ENCODE results near the gene SLC1A3. TPM values are rescaled to one million over a fixed set of nuclear protein-coding genes. Genes with fewer than 3 reads are reported as not detected.

SLC1A3 gene
- total RNA-seq, 2 donors from 2014 or later, result 2.6 to 4.2 TPM

GRCh38 chr5:36598045-36598444 lies 8.4 kb upstream of the SLC1A3 start:
- Histone ChIP-seq H3K9ac (ENCODE audit: extremely low read depth, low read length, poor library complexity, severe bottlenecking) (no peak overlapping the region), H3K4me3 (ENCODE audit: low read length) (no peak overlapping the region), H3K36me3 (ENCODE audit: control insufficient read depth, insufficient read depth, low read length) (no peaks in the 10 kb centered on the region), H3K4me1 (ENCODE audit: control insufficient read depth, insufficient read depth, low read length) (no peaks in the 10 kb centered on the region), H3K27ac (ENCODE audit: low read depth, low read length) (no peak overlapping the region), H3K9me3 (ENCODE audit: control insufficient read depth, low read length) (no peaks in the 10 kb centered on the region), H3K27me3 (ENCODE audit: control insufficient read depth, insufficient read depth, low read length, poor library complexity, severe bottlenecking) (no peaks in the 10 kb centered on the region)
- no peaks in the 10 kb centered on the region for H3K36me3 Mint-ChIP-seq (ENCODE audit: low read depth)
- H3K4me3 Mint-ChIP-seq, result no peak overlapping the region
- peaks cover 10% of the 10 kb centered on the region for H3K4me1 Mint-ChIP-seq
- no peak for TF ChIP-seq CTCF (conservative IDR thresholded peaks at IDR 0.05)
- H3K27me3 Mint-ChIP-seq (ENCODE audit: insufficient read depth), result peaks cover 3% of the 10 kb centered on the region
- 93 to 100% methylated on average over 3 of the region's 3 CpGs for WGBS, 2 experiments (ENCODE audit: insufficient coverage in 1 of 2, insufficient read length in 1 of 2)
- DNase-seq, result no peak
- H3K9me3 Mint-ChIP-seq, result no peaks in the 10 kb centered on the region
- no peak overlapping the region for H3K27ac Mint-ChIP-seq

DNA sequence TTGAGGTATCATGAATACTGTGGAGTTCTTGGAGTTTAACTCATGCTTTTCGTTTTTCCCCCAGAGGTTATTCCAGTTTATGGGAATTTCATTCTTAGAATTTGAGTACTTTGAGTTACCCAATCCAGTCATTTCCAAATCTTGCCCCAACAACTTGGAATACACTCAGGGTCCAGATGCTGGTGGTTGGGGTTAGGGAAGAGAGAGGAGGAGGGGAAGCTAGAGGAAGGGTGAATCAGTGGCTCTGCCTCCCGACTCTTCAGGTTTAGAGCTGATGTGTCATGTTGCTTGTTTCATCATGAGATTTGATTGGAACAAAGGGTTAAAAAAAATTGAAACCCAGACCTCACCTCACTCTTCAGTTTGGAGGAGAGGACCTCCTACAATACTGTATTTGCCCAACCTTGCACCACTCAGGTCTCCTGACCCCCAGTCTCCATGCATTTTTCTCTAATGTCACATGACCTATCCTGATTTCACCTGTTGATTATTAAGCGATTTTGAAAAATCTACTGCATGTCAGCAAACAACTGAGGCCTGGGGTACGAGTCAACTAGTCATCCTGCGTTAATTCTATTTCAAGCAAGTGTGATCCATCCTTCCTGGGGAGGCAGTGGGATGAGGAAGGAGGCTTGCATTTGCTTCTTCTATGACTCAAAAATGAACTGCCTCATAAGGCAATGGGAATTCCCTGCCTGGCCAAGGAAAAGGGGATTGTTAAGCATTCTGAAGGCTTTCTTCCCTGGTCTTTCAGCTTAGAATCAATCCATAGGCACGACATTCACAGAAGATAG lies 6.2 kb upstream of the SLC1A3 start:
- 88% methylated on average over 5 to 6 of the region's 6 CpGs for WGBS, 2 experiments (ENCODE audit: insufficient coverage in 1 of 2, insufficient read length in 1 of 2)
- Mint-ChIP-seq H3K9me3 (no peaks in the 10 kb centered on the region), H3K27ac (no peak overlapping the region), H3K4me3 (no peak overlapping the region), H3K4me1 (peaks cover 11% of the 10 kb centered on the region), H3K27me3 (ENCODE audit: insufficient read depth) (peaks cover 13% of the 10 kb centered on the region), H3K36me3 (ENCODE audit: low read depth) (no peaks in the 10 kb centered on the region)
- no peak for TF ChIP-seq CTCF (conservative IDR thresholded peaks at IDR 0.05)
- no peak overlapping the region for H3K27ac ChIP-seq (ENCODE audit: low read depth, low read length)
- peaks cover 13% of the 10 kb centered on the region for H3K27me3 ChIP-seq (ENCODE audit: control insufficient read depth, insufficient read depth, low read length, poor library complexity, severe bottlenecking)
- DNase-seq, result no peak
- no peaks in the 10 kb centered on the region for H3K9me3 ChIP-seq (ENCODE audit: control insufficient read depth, low read length)
- no peak overlapping the region for H3K4me3 ChIP-seq (ENCODE audit: low read length)
- no peaks in the 10 kb centered on the region for H3K36me3 ChIP-seq (ENCODE audit: control insufficient read depth, insufficient read depth, low read length)
- H3K9ac ChIP-seq (ENCODE audit: extremely low read depth, low read length, poor library complexity, severe bottlenecking), result no peak overlapping the region
- H3K4me1 ChIP-seq (ENCODE audit: control insufficient read depth, insufficient read depth, low read length), result no peaks in the 10 kb centered on the region

DNA sequence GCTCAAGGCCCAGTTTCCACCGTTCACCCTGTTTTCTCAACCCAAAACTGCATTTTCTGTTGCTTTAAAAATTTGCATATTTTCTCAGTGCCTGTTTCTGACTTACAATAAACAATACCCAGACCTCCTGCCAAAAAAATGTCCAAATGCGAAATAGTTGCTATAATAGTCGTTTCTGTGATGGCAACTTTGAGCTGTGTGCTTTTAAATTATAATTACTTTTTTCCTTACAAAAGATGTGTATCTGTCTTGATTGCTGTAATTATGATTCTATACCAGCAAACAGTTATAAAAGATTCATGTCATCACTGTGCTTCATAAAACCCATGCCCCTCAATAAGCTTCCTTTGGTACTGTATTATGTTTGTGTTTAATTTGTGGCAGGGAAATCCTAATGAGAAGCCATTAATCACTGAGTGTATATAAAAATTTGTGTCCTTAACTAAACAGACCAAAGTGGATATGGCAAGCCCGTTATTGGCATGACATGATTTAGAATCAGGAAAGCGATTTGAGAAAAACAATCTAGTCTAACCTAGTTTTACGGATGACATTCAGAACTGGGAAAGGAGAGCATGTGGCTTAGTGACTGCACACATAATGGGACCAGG lies 5.4 kb upstream of the SLC1A3 start:
- no peak overlapping the region for H3K27ac ChIP-seq (ENCODE audit: low read depth, low read length)
- H3K9me3 ChIP-seq (ENCODE audit: control insufficient read depth, low read length), result no peaks in the 10 kb centered on the region
- WGBS, 2 experiments (ENCODE audit: insufficient coverage in 1 of 2, insufficient read length in 1 of 2), result 88 to 89% methylated on average over 4 to 6 of the region's 6 CpGs
- Mint-ChIP-seq H3K36me3 (ENCODE audit: low read depth) (no peaks in the 10 kb centered on the region), H3K4me1 (peaks cover 11% of the 10 kb centered on the region), H3K27ac (no peak overlapping the region), H3K9me3 (no peaks in the 10 kb centered on the region), H3K27me3 (ENCODE audit: insufficient read depth) (peaks cover 20% of the 10 kb centered on the region), H3K4me3 (no peak overlapping the region)
- peaks cover 22% of the 10 kb centered on the region for H3K27me3 ChIP-seq (ENCODE audit: control insufficient read depth, insufficient read depth, low read length, poor library complexity, severe bottlenecking)
- DNase-seq, result no peak
- H3K4me1 ChIP-seq (ENCODE audit: control insufficient read depth, insufficient read depth, low read length), result no peaks in the 10 kb centered on the region
- no peaks in the 10 kb centered on the region for H3K36me3 ChIP-seq (ENCODE audit: control insufficient read depth, insufficient read depth, low read length)
- TF ChIP-seq CTCF (conservative IDR thresholded peaks at IDR 0.05), result no peak
- no peak overlapping the region for H3K4me3 ChIP-seq (ENCODE audit: low read length)
- no peak overlapping the region for H3K9ac ChIP-seq (ENCODE audit: extremely low read depth, low read length, poor library complexity, severe bottlenecking)
